NCI-H2029 treated with DMSO at 0.1 percent for 48 hours (cell line): ENCODE results near the gene MEX3A.
"Not testable (repeated sequence)": the region's sequence is repeated elsewhere in the genome, so short reads cannot be mapped to it uniquely, and the experiment has no call there.

ENCODE experiments used
- DNase-seq: peaks from one replicate; lab custom pipeline; 2025; lab: John Stamatoyannopoulos, UW

Gene MEX3A

GRCh38 chr1:156054500-156055280 is 27.6 kb downstream of the MEX3A start, which contains the start of gene LAMTOR2:
TSS of gene LAMTOR2 (plus strand) at chr1:156054782. CDS start at chr1:156054890, 108 bp downstream.
- DNase-seq = peak; percentile 96

- peak; percentile 46 for DNase-seq
Observed at GRCh38 chr1:156053768-156054499, 28.3 kb downstream of the MEX3A start, which contains the start of gene UBQLN4. TSS of gene UBQLN4 (minus strand) at chr1:156053798. CDS start at chr1:156053701, 97 bp downstream.

GRCh38 chr1:156052862-156053767 is 29.1 kb downstream of the MEX3A start:
- peak; percentile 19 for DNase-seq

- DNase-seq = no peak
Observed at GRCh38 chr1:156051011-156051725, 31.1 kb downstream of the MEX3A start.

- DNase-seq = no peak
Observed at GRCh38 chr1:156050376-156050775, 31.9 kb downstream of the MEX3A start.

- DNase-seq = no peak
Observed at GRCh38 chr1:156048663-156049258, 33.5 kb downstream of the MEX3A start.

GRCh38 chr1:156045076-156045475 is 37.2 kb downstream of the MEX3A start:
- no peak for DNase-seq

GRCh38 chr1:156042828-156043227 is 39.4 kb downstream of the MEX3A start:
- no peak for DNase-seq

GRCh38 chr1:156034991-156035390 is 47.3 kb downstream of the MEX3A start:
- not testable (repeated sequence) for DNase-seq

GRCh38 chr1:156033011-156033410 is 49.3 kb downstream of the MEX3A start:
- DNase-seq = no peak

- DNase-seq = no peak
Observed at GRCh38 chr1:156026588-156026987, 55.7 kb downstream of the MEX3A start.

- no peak for DNase-seq
Observed at GRCh38 chr1:156025876-156026275, 56.4 kb downstream of the MEX3A start.

- no peak for DNase-seq
Observed at GRCh38 chr1:156024801-156025200, 57.5 kb downstream of the MEX3A start.
